ENCODE data around the gene PRIMPOL. TPM values are rescaled to one million over a fixed set of nuclear protein-coding genes. Genes with fewer than 3 reads are reported as not detected.

Gene PRIMPOL
- total RNA-seq, 3 donors from 2014 or later, result 17.1 to 22.5 (median 21.7) TPM

DNA sequence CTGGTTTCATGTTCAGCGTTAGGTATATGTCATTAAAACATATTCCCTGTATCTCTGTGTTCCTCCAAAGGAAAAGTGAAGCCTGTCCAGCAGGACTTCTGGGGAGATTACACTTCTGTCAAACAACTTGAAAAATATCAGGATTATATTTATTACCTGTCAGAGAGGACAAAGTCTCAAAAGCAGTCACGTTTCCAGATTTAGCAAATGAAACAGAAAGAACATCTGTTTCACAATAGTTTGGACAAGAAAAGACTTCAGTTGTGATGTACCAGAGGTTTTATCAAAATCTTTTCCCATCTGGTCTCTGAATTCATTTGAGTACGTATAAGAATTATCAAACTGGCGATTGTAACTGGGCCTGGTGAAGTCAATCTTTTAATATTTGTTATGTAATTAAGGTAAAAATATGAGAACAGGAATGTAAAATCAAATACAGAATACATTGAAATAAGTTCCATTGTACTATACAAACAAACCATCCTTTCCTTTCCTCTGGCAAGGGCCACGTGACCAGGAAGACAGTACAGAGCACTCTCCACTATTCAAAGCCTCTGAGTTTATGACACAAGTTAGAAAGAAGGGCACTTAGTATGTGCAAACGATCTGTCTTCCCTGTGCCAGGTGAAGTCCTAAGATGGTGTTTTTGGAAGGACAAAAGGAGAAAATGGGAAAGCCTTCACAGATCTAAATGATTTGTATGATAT, 3.5 kb upstream of the PRIMPOL start:
- intact Hi-C loops (cut with DNase I, micrococcal nuclease), result no loop called here
- Histone ChIP-seq H3K9me3 (no peaks in the 10 kb centered on the region), H3K4me1 (ENCODE audit: low read depth) (peaks cover 33% of the 10 kb centered on the region), H3K4me3 (no peak overlapping the region), H3K36me3 (ENCODE audit: low read depth) (no peaks in the 10 kb centered on the region)
- ATAC-seq (no peak), DNase-seq (peak in 1 of 3 donors; percentile 56)
- TF ChIP-seq CTCF (IDR thresholded peaks at IDR 0.05), result no peak

DNA sequence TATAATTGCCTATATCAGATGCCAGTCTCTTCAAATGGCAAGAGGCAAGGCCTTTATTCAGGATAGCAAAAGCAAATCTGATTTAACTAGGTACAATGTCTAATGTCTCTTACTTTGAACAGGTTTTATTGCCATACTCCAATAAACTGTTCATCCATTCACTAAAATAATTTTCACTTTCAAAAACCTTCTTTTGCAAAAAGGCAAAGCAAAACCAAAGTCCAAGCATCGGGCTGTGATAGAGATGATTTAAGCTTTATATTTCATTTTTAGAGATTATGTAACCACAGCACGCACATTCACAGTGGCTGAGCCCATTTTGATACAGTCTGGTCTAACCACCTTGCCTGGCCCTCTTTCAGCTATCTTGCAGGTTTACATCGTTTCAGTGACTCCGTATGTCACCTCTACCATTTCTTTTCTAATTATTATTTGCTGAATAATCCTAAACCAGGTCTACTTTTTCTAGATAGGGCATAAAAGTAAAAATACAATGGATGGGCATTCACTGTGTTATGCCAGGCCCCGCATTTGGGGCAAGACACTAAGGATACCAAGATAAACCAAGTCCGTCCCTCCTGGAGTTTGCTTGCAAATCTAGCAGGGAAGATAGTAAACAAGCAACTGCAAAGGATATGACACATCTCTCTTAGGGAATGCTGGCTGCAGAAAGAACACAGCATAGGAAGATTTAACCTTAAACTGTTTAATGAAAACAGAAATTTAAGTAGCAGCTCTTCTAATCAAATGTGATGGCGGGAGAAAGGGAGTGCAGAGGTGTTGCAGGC, 2.1 kb upstream of the PRIMPOL start:
- intact Hi-C loops (cut with DNase I, micrococcal nuclease), result no loop called here
- no peaks in the 10 kb centered on the region for H3K9me3 ChIP-seq
- H3K4me1 ChIP-seq (ENCODE audit: low read depth), result peaks cover 33% of the 10 kb centered on the region
- H3K4me3 ChIP-seq, result no peak overlapping the region
- no peaks in the 10 kb centered on the region for H3K36me3 ChIP-seq (ENCODE audit: low read depth)
- ATAC-seq, result no peak
- TF ChIP-seq CTCF (IDR thresholded peaks at IDR 0.05), result no peak
- DNase-seq, result peak in 1 of 3 donors; percentile 28

DNA sequence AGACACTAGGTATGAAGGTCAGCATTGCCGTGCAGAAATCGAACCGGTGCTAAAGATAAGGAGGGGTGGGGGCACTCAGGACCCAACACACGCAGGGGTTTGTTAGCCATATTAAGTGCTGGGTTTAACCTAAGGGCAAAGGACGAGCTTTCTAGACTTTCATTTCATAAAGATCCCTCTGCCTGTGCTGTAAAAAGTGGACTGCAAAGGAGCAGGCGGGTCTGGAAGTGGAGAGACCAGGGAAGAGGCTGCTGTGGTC, 1.6 kb upstream of the PRIMPOL start:
- Histone ChIP-seq H3K36me3 (ENCODE audit: low read depth) (no peaks in the 10 kb centered on the region), H3K4me1 (ENCODE audit: low read depth) (peaks cover 33% of the 10 kb centered on the region), H3K4me3 (peak overlapping the region; percentile 83), H3K9me3 (no peaks in the 10 kb centered on the region)
- no peak for TF ChIP-seq CTCF (IDR thresholded peaks at IDR 0.05)
- ATAC-seq (no peak), DNase-seq (peak in 1 of 3 donors; percentile 26)
- intact Hi-C loops (cut with DNase I, micrococcal nuclease), result no loop called here

GRCh38 chr4:184648313-184649025, 1.1 kb upstream of the PRIMPOL start:
- no peak for TF ChIP-seq CTCF (IDR thresholded peaks at IDR 0.05)
- ATAC-seq (peak; percentile 59), DNase-seq (peak; percentile 67 to 82 (median 79))
- Histone ChIP-seq H3K4me1 (ENCODE audit: low read depth) (peaks cover 33% of the 10 kb centered on the region), H3K36me3 (ENCODE audit: low read depth) (no peaks in the 10 kb centered on the region), H3K4me3 (peak overlapping the region; percentile 83), H3K9me3 (no peaks in the 10 kb centered on the region)
- intact Hi-C loops (cut with DNase I, micrococcal nuclease), result no loop called here

DNA sequence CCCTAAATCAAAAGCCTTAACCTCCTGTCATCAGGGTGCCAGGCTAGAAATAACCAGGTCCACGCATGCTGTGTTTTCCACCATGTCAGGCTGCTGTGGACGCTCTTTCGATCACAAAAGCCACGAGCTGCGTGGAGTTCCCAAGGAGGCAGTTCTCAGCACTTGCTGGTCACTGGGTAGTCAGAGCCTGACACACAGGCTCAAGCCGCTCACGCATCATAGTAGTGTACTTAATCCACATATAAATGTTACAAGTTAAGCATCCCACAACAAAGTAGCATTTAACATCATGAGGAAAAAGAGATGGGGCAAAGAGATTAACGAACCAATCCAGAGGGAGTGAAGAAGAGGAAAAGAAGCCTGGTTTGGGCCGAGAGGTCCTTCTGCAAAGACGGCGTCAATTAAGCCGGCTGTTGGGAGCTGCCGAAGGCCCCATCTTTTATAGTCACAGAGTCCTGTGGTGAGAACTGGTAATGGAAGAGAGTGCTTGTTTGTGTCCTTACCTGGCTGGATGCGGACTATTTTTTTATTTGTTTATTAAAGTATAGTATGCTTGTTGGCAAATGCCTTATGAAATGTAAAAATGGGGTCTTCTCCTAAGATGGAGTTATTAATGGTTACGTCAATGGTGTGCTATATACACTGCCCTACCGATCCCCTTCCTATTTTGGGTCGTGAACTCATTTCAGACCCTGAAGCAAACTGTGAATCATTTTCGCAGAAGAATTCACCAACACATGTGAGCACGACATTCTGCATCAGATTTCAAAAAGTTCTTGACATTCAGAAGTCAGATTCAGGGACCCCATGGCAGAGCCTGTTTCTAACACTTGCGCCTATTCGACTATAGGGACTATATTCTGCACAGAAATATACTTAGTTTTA, 675 bp downstream of the PRIMPOL start:
- no peak for TF ChIP-seq CTCF (IDR thresholded peaks at IDR 0.05)
- Histone ChIP-seq H3K4me3 (peak overlapping the region; percentile 25), H3K4me1 (ENCODE audit: low read depth) (peaks cover 33% of the 10 kb centered on the region), H3K9me3 (no peaks in the 10 kb centered on the region), H3K36me3 (ENCODE audit: low read depth) (no peaks in the 10 kb centered on the region)
- intact Hi-C loops (cut with DNase I, micrococcal nuclease), result no loop called here
- DNase-seq (peak in 2 of 3 donors; percentile 51 to 53), ATAC-seq (peak; percentile 12)

All from mucosa of descending colon (tissue), 3 donors.